ENCODE measurements around the gene POU5F1.
"Not testable (repeated sequence)": the region's sequence is repeated elsewhere in the genome, so short reads cannot be mapped to it uniquely, and the experiment has no call there.

The POU5F1 gene

GRCh38 chr6:31172973-31173384 lies 2.5 kb upstream of the POU5F1 start:
- TF ChIP-seq, protein P1, sequence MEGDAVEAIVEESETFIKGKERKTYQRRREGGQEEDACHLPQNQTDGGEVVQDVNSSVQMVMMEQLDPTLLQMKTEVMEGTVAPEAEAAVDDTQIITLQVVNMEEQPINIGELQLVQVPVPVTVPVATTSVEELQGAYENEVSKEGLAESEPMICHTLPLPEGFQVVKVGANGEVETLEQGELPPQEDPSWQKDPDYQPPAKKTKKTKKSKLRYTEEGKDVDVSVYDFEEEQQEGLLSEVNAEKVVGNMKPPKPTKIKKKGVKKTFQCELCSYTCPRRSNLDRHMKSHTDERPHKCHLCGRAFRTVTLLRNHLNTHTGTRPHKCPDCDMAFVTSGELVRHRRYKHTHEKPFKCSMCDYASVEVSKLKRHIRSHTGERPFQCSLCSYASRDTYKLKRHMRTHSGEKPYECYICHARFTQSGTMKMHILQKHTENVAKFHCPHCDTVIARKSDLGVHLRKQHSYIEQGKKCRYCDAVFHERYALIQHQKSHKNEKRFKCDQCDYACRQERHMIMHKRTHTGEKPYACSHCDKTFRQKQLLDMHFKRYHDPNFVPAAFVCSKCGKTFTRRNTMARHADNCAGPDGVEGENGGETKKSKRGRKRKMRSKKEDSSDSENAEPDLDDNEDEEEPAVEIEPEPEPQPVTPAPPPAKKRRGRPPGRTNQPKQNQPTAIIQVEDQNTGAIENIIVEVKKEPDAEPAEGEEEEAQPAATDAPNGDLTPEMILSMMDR (IDR thresholded peaks at IDR 0.05; ENCODE audit: low read length, missing control alignments) = no peak
- DNase-seq (ENCODE audit: low read depth) = no peak
- H3K4me3 ChIP-seq (replicated peaks; ENCODE audit: low read depth, low read length) = no peak overlapping the region

GRCh38 chr6:31171931-31172905 lies 1.7 kb upstream of the POU5F1 start:
- H3K4me3 ChIP-seq (replicated peaks; ENCODE audit: low read depth, low read length) = no peak overlapping the region
- DNase-seq (ENCODE audit: low read depth) = no peak
- TF ChIP-seq, protein P1 (IDR thresholded peaks at IDR 0.05; ENCODE audit: low read length, missing control alignments) = no peak

GRCh38 chr6:31170987-31171671 lies 647 bp upstream of the POU5F1 start:
- H3K4me3 ChIP-seq (replicated peaks; ENCODE audit: low read depth, low read length) = no peak overlapping the region
- TF ChIP-seq, protein P1 (IDR thresholded peaks at IDR 0.05; ENCODE audit: low read length, missing control alignments) = no peak
- DNase-seq (ENCODE audit: low read depth) = no peak

DNA sequence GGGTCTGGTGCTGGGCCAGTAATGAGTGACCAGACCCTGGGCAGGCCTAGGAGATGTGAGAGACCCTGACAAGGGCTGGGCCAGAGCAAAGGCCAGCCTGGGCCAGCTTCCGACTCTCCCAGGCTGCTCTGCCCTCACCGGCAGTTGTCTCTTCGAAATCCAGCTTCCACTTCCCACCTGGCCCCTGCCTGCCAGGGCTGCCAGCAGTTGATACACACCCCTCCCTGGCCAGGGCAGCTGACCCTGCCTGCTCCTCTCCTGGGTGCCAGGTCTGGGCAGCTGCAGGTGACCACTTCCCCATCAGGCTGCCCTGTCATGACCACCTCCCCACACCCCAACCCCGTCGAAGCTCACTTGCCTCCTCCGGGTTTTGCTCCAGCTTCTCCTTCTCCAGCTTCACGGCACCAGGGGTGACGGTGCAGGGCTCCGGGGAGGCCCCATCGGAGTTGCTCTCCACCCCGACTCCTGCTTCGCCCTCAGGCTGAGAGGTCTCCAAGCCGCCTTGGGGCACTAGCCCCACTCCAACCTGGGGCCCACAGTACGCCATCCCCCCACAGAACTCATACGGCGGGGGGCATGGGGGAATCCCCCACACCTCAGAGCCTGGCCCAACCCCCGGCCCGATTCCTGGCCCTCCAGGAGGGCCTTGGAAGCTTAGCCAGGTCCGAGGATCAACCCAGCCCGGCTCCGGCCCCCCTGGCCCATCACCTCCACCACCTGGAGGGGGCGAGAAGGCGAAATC lies 453 bp downstream of the POU5F1 start:
- not testable (repeated sequence) for H3K4me3 ChIP-seq (replicated peaks; ENCODE audit: low read depth, low read length); DNase-seq (ENCODE audit: low read depth)

- H3K4me3 ChIP-seq (replicated peaks; ENCODE audit: low read depth, low read length) = no peak overlapping the region
- no peak for DNase-seq (ENCODE audit: low read depth)
- TF ChIP-seq, protein P1 (IDR thresholded peaks at IDR 0.05; ENCODE audit: low read length, missing control alignments) = no peak
Observed at GRCh38 chr6:31169123-31169857, 1.2 kb downstream of the POU5F1 start.

GRCh38 chr6:31168606-31169005 lies 1.9 kb downstream of the POU5F1 start:
- H3K4me3 ChIP-seq (replicated peaks; ENCODE audit: low read depth, low read length) = no peak overlapping the region
- TF ChIP-seq, protein P1 (IDR thresholded peaks at IDR 0.05; ENCODE audit: low read length, missing control alignments) = no peak
- no peak for DNase-seq (ENCODE audit: low read depth)
